GM18909 (cell line): ENCODE measurements around the gene LIG3.
"Not testable (repeated sequence)": the region's sequence is repeated elsewhere in the genome, so short reads cannot be mapped to it uniquely, and the experiment has no call there.

Experiments
- ATAC-seq: cut with Tn5 transposase; IDR thresholded peaks from one replicate; pipeline ENCODE4 v1.9.1; 2021; ENCODE audit warnings: mild to moderate bottlenecking; ENCODE audit not compliant: unreplicated experiment, poor library complexity

Gene LIG3

DNA sequence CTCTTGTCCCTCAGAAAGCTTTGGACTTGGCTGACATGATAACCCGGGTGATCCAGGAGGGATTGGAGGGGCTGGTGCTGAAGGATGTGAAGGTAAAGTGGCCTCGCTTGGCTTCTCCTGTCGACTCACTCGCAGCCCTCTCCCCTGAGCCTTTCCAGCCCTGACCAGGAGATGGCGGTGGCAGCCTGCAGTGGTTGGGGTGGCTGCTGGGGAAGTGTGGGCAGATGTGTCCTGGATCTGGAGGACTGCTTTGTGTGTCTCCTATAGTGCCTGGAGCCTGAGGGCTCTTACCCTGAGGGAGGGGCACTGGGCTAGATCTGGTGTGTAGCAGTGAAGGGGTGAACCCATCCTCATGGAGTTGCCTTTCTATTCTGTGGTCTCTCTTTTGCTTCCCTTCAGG is 17.9 kb downstream of the LIG3 start:
- no peak for ATAC-seq

DNA sequence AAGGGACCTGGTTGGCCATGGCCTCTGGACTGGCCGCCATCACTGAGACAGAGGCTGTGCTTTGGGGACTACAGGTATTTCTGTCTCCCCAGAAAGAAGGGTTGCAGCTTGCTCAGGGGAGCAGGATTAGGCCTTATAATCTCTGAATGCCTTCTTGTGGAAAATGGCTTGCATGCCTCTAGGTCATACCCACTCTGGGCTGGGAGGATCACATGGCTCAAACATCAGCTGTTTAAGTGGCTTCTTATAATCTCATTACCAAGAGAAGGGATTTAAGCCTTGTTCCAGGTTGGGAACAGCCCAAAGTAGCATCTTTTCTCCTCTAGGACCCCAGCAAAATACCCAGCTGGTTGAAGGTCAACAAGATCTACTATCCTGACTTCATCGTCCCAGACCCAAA is 19.1 kb downstream of the LIG3 start:
- no peak for ATAC-seq

- not testable (repeated sequence) for ATAC-seq
Measured at GRCh38 chr17:35000965-35001364, 20.7 kb downstream of the LIG3 start.

DNA sequence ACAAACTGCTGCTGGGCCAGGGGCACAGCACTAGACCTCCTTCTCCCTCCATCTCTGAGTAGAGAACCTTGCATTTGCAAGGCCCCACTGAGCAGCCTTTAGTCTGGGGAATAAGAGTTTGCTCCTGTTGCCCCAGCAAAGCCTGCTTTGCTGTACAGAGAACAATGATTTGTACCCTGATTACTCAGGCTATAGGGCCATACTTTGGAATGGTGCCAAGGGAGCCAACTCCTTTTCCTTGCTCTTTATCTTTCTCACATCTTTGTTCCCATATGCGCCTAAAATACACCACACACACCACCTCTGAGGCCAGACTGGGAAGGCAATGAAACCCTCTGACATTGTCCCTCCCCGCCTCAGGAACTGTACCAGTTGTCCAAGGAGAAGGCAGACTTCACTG is 21.2 kb downstream of the LIG3 start:
- no peak for ATAC-seq

GRCh38 chr17:35002876-35003551 is 22.7 kb downstream of the LIG3 start:
- no peak for ATAC-seq

DNA sequence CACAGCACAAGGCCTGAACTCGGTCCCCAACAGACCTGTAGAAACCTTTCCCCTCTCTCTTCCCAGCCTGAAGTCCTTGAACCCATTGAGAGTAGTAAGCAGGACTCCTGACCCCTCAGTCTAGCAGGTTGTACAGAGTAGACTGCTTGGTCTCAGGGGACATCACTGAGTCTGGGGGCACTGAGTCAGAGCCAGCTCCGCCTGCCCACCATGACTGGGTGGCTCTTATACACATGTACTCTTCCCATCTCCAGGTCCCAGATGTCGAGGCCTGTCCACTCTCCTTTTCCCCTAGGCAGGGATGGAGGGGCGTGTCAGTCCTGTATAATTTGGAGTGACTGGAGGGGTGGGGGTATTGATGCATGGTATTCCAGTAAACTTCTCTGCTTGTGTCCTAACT is 23.5 kb downstream of the LIG3 start:
- ATAC-seq = no peak

- ATAC-seq = no peak
Measured at GRCh38 chr17:35006345-35006744, 26.0 kb downstream of the LIG3 start.

- no peak for ATAC-seq
Measured at GRCh38 chr17:35006961-35007360, 26.6 kb downstream of the LIG3 start.

DNA sequence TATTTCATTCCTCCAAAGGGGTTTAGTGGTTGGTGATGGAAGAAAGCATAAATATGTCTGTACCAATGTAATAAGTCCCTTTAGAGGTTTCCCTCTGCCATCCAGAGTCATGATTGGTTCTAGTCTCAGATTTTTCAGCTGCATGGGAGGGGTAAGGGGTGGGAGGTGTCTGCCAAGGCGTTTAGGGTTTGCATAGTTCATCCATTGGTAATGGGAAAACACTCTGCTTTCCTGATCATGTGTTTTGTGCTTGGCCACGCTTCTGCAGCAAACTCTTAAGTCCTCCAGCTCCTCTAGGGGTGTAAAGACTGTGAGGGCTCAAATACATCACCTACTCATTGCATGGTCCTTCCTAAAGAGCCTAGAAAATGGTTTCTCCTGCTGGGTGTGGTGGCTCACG is 29.8 kb downstream of the LIG3 start:
- no peak for ATAC-seq

DNA sequence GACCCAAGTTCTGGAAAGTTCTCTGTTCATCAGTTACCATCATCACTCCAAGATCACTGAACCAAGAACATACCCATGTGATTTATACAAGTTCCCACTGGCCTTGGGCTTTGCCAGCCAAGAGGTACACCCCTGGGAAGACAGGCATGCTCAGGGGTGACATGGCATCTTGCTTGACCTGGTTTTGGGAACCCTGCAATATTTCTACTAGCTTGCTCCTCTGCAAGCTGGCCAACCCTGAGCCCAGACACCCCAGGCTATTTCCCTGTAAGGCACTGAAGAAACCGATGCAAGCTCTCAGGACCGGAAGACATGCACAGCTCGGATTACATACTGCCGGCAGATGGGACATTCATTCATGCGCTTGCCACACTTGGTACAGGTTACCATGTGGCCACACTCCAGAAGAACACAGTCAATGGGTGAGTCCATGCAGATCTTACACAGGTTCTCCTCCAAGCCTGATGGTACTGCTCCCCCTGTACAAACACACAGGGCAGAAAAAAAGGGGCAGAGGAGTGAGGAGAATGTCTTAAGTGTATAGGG is 31.4 kb downstream of the LIG3 start:
- no peak for ATAC-seq

- ATAC-seq = no peak
Measured at GRCh38 chr17:35016369-35016768, 36.1 kb downstream of the LIG3 start.

DNA sequence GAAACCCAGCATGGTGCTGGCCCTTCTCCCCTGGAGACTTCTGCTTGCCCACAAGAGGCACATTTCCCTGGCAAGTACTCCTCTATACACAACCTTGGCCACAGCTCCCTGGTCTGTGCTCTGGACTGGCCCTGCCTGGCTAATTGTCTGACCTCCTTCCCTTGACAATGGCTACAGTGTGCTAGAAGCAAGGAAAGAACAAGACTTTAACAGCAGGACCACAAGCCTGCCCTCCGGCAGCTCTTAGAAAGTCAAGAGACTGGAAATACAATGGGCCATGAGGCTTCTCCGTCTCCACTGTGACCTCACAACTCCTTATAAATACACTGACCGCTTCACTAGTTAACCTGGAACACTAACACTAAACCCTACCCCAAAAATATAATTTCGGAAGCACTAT is 36.7 kb downstream of the LIG3 start:
- ATAC-seq = no peak

- ATAC-seq = no peak
Measured at GRCh38 chr17:35018814-35019213, 38.5 kb downstream of the LIG3 start.

GRCh38 chr17:35019386-35020179 is 39.3 kb downstream of the LIG3 start:
- ATAC-seq = no peak

- no peak for ATAC-seq
Measured at GRCh38 chr17:35021520-35022380, 41.4 kb downstream of the LIG3 start.

DNA sequence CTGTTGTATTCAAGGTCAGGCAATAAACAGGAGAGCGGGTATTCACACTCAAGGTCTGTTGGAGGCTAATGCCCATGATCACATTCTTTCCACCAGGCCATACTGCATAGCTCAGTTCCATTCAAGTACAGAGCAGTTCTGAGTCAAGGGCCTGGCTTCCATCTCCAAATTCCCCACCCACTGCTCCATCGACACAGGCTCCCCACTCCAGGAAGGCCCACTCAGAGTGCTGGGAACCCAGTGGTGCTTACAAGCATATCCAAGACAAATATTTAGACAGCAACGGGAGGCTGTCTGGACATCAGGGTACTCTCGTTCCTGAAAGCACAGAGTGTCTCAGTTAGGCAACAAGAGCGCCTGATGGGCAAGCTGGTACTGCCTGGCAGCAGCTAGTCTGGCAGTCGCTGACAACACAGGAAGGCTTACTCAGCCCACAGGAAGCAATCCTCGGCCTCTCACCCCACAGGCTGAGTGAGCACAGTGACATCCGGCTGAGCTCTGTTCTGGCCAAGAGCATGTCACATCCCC is 42.3 kb downstream of the LIG3 start:
- no peak for ATAC-seq

GRCh38 chr17:35023538-35023937 is 43.2 kb downstream of the LIG3 start:
- ATAC-seq = no peak

GRCh38 chr17:35025541-35025940 is 45.2 kb downstream of the LIG3 start:
- ATAC-seq = no peak

DNA sequence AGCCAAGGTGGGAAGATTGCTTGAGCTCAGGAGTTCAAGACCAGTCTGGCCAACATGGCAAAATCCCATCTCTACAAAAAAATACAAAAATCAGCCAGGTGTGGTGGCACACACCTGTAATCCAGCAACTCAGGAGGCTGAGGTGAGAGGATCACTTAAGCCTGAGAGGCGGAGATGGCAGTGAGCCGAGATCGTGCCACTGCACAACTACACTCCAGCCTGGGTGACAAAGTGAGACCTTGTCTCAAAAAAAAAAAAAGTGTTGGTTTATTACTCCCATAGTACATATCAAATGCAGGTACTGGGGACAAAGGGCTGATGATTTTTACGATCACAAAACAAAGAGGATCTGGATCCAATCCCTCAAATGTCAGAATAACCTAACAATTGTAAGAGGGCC is 47.8 kb downstream of the LIG3 start:
- not testable (repeated sequence) for ATAC-seq

GRCh38 chr17:35028531-35029262 is 48.4 kb downstream of the LIG3 start:
- no peak for ATAC-seq
